A549 (cell line): Measurements from ENCODE around the gene FGFR2.

Source experiments
- CBX8 ChIP-seq: fragments of 200-600 bp; sonication (generic); IDR thresholded peaks from 2 replicates; pipeline ENCODE4 v1.6.1; 2016
- CEBPB ChIP-seq, 2 experiments: fragments of >200 bp in 1 of 2; sonication (Bioruptor Twin) in 1 of 2; formaldehyde crosslinking in 1 of 2; IDR thresholded peaks; 2 replicates each; pipeline ENCODE4 v1.6.1; 2012 to 2016
- CTCF ChIP-seq: fragments of >200 bp; sonication (Bioruptor Twin); formaldehyde crosslinking; IDR thresholded peaks from 3 replicates; pipeline ENCODE4 v1.5.1; 2016
- ELK1 ChIP-seq: fragments of 150-350 bp; IDR thresholded peaks from 2 replicates; pipeline ENCODE4 v1.6.1; 2014; ENCODE audit warnings: low read depth, mild to moderate bottlenecking, low read length
- JUN ChIP-seq, 2 experiments: fragments of >200 bp; sonication (Bioruptor Twin); formaldehyde crosslinking; IDR thresholded peaks; 2 replicates in 1 of 2; 3 replicates in 1 of 2; pipeline ENCODE4 v1.6.1; 2016 to 2017
- JUNB ChIP-seq: fragments of >200 bp; sonication (Bioruptor Twin); formaldehyde crosslinking; IDR thresholded peaks from 2 replicates; pipeline ENCODE4 v1.6.1; 2016
- PBX3 ChIP-seq: IDR thresholded peaks from 2 replicates; pipeline ENCODE4 v1.6.1; 2012
- POLR2A ChIP-seq: IDR thresholded peaks from 2 replicates; pipeline ENCODE4 v1.6.1; 2012; ENCODE audit warnings: mild to moderate bottlenecking, low read length
- RARB ChIP-seq: fragments of 250-450 bp; sonication (Bioruptor Pico); IDR thresholded peaks from 2 replicates; pipeline ENCODE4 v1.8.0; 2021; ENCODE audit warnings: mild to moderate bottlenecking, moderate library complexity
- RFX5 ChIP-seq: fragments of 450-650 bp; IDR thresholded peaks from 2 replicates; pipeline ENCODE4 v1.7.1; 2014; ENCODE audit warnings: antibody characterized with exemption, mild to moderate bottlenecking, moderate library complexity

- TF ChIP-seq RARB (CRISPR knock-in tag), result no peak
- no peak for TF ChIP-seq PBX3
- TF ChIP-seq JUNB, result no peak
- TF ChIP-seq CBX8, result no peak
- no peak for TF ChIP-seq POLR2A
- TF ChIP-seq CTCF, result no peak
- no peak for TF ChIP-seq RFX5
- no peak for TF ChIP-seq CEBPB (IDR thresholded peaks at IDR 0.05)
- no peak for TF ChIP-seq ELK1
- no peak for TF ChIP-seq JUN (IDR thresholded peaks at IDR 0.05)
Measured at GRCh38 chr10:121501796-121502195, 96.4 kb downstream of the FGFR2 start.
